GM12892 (cell line): ENCODE results near the gene PLEKHA8.
"Not testable (repeated sequence)": the region's sequence is repeated elsewhere in the genome, so short reads cannot be mapped to it uniquely, and the experiment has no call there.

Experiments used
- DNase-seq: peaks from one replicate; pipeline ENCODE4 v3.0.0; 2011; ENCODE audit not compliant: insufficient read length
- FAIRE-seq: peaks from 2 replicates; lab custom pipeline; 2011; peaks lifted over from hg19 to GRCh38; lab: Jason Lieb, UNC
- POLR2A ChIP-seq: IDR thresholded peaks from 2 replicates; pipeline ENCODE4 v1.6.1; 2011; ENCODE audit warnings: low read depth, low read length, control low read depth
- POLR2AphosphoS5 ChIP-seq: IDR thresholded peaks from 2 replicates; pipeline ENCODE4 v1.6.1; 2011; ENCODE audit warnings: low read depth, low read length, control low read depth
- TAF1 ChIP-seq: IDR thresholded peaks from 2 replicates; pipeline ENCODE4 v1.6.1; 2011; ENCODE audit warnings: low read depth, mild to moderate bottlenecking, control low read depth, low read length, borderline replicate concordance

The PLEKHA8 gene

GRCh38 chr7:30088362-30088761, 60.1 kb downstream of the PLEKHA8 start:
- TF ChIP-seq TAF1 (no peak), POLR2A (no peak), POLR2AphosphoS5 (no peak)

GRCh38 chr7:30090111-30090510, 61.9 kb downstream of the PLEKHA8 start:
- no peak for DNase-seq
- no peak for TF ChIP-seq POLR2AphosphoS5
- TF ChIP-seq POLR2A: no peak
- TF ChIP-seq TAF1: no peak
- no peak for FAIRE-seq

More at GRCh38 chr7:30088362-30088761, 60.1 kb downstream of the PLEKHA8 start:
- DNase-seq (no peak), FAIRE-seq (no peak)

GRCh38 chr7:30091491-30091912, 63.3 kb downstream of the PLEKHA8 start:
- no peak for DNase-seq
- no peak for FAIRE-seq
- no peak for TF ChIP-seq TAF1
- no peak for TF ChIP-seq POLR2A
- no peak for TF ChIP-seq POLR2AphosphoS5

- FAIRE-seq (no peak), DNase-seq (no peak)
- TF ChIP-seq POLR2AphosphoS5 (no peak), TAF1 (no peak), POLR2A (no peak)
These were observed 63.8 kb downstream of the PLEKHA8 start for GRCh38 chr7:30091987-30092386.

- FAIRE-seq (no peak), DNase-seq (no peak)
- TF ChIP-seq TAF1: no peak
- no peak for TF ChIP-seq POLR2AphosphoS5
- no peak for TF ChIP-seq POLR2A
These were observed 65.3 kb downstream of the PLEKHA8 start for GRCh38 chr7:30093420-30093952.

GRCh38 chr7:30098599-30098998, 70.4 kb downstream of the PLEKHA8 start:
- not testable (repeated sequence) for DNase-seq, FAIRE-seq

GRCh38 chr7:30102281-30102680, 74.1 kb downstream of the PLEKHA8 start:
- DNase-seq (no peak), FAIRE-seq (no peak)
- TF ChIP-seq POLR2AphosphoS5: no peak
- TF ChIP-seq TAF1: no peak
- TF ChIP-seq POLR2A: no peak

- no peak for DNase-seq
- no peak for FAIRE-seq
- no peak for TF ChIP-seq TAF1
- no peak for TF ChIP-seq POLR2A
- TF ChIP-seq POLR2AphosphoS5: no peak
These were observed 75.9 kb downstream of the PLEKHA8 start for GRCh38 chr7:30104157-30104556.

- DNase-seq: no peak
- no peak for FAIRE-seq
- TF ChIP-seq POLR2A (no peak), POLR2AphosphoS5 (no peak), TAF1 (no peak)
These were observed 84.0 kb downstream of the PLEKHA8 start for GRCh38 chr7:30112103-30112713.

- DNase-seq: no peak
- no peak for FAIRE-seq
- TF ChIP-seq TAF1 (no peak), POLR2AphosphoS5 (no peak), POLR2A (no peak)
These were observed 84.9 kb downstream of the PLEKHA8 start for GRCh38 chr7:30113144-30113543.

GRCh38 chr7:30114536-30115238, 86.5 kb downstream of the PLEKHA8 start:
- DNase-seq: no peak
- FAIRE-seq: no peak
- TF ChIP-seq POLR2A (no peak), POLR2AphosphoS5 (no peak), TAF1 (no peak)

GRCh38 chr7:30115709-30116297, 87.6 kb downstream of the PLEKHA8 start:
- DNase-seq (no peak), FAIRE-seq (peak; percentile 93)
- no peak for TF ChIP-seq POLR2A
- TF ChIP-seq POLR2AphosphoS5: no peak
- TF ChIP-seq TAF1: no peak
